GM12892 (cell line): ENCODE data around the gene UBE2C.

Experiments used
- POLR2A ChIP-seq: IDR thresholded peaks from 2 replicates; pipeline ENCODE4 v1.6.1; 2011; ENCODE audit warnings: low read depth, low read length, control low read depth
- POLR2AphosphoS5 ChIP-seq: IDR thresholded peaks from 2 replicates; pipeline ENCODE4 v1.6.1; 2011; ENCODE audit warnings: low read depth, low read length, control low read depth
- TAF1 ChIP-seq: IDR thresholded peaks from 2 replicates; pipeline ENCODE4 v1.6.1; 2011; ENCODE audit warnings: low read depth, mild to moderate bottlenecking, control low read depth, low read length, borderline replicate concordance

GRCh38 chr20:45768479-45768878, 44.0 kb upstream of the UBE2C start:
- TF ChIP-seq POLR2A (no peak), POLR2AphosphoS5 (no peak), TAF1 (no peak)
